H1 (cell line): ENCODE results near the gene CELSR1. TPM values are rescaled to one million over a fixed set of nuclear protein-coding genes. Genes with fewer than 3 reads are reported as not detected.

Experiments
- CTCF ChIA-PET: fragments of 300-600 bp; sonication (Branson Sonifier 250); formaldehyde crosslinking; loops from one replicate; lab custom pipeline; 2021; ENCODE audit not compliant: partially characterized antibody; lab: Charles Lee
- POLR2A ChIA-PET: fragments of 300-600 bp; sonication (Branson Sonifier 250); formaldehyde crosslinking; loops from one replicate; lab custom pipeline; 2021; ENCODE audit warnings: inconsistent platforms; ENCODE audit not compliant: partially characterized antibody; lab: Charles Lee
- DNase-seq, 2 experiments: peaks; one replicate each; pipeline versions ENCODE4 v3.0.0 to v3.0.0-alpha.2; 2010 to 2022; ENCODE audit warnings: low spot score in 2 of 2, low read depth in 1 of 2, mixed read lengths in 1 of 2
- FAIRE-seq: peaks from 2 replicates; lab custom pipeline; 2011; peaks lifted over from hg19 to GRCh38; lab: Jason Lieb, UNC
- H2AFZ ChIP-seq: 2 replicates; pipeline ENCODE4 v1.8.1; 2012; ENCODE audit warnings: low read length, inconsistent platforms
- H2AK5ac ChIP-seq: 2 replicates; pipeline ENCODE4 v1.6.1; 2013; ENCODE audit warnings: low read depth, low read length
- H2BK120ac ChIP-seq: replicated peaks from 2 replicates; pipeline ENCODE3; 2013; ENCODE audit warnings: low read depth, low read length, inconsistent platforms
- H2BK12ac ChIP-seq: 2 replicates; pipeline ENCODE4 v1.6.1; 2013; ENCODE audit warnings: low read depth, low read length
- H2BK15ac ChIP-seq: 2 replicates; pipeline ENCODE4 v1.6.1; 2013; ENCODE audit warnings: low read length
- H2BK20ac ChIP-seq: 2 replicates; pipeline ENCODE4 v1.6.1; 2013; ENCODE audit warnings: low read length
- H2BK5ac ChIP-seq: 2 replicates; pipeline ENCODE4 v1.6.1; 2013; ENCODE audit warnings: low read depth, low read length
- H3K14ac ChIP-seq: 2 replicates; pipeline ENCODE4 v1.6.1; 2013; ENCODE audit warnings: inconsistent platforms; ENCODE audit not compliant: insufficient read length
- H3K18ac ChIP-seq: 2 replicates; pipeline ENCODE4 v1.6.1; 2013; ENCODE audit warnings: low read length; ENCODE audit errors: extremely low read depth
- H3K23ac ChIP-seq: 2 replicates; pipeline ENCODE4 v1.6.1; 2013; ENCODE audit warnings: inconsistent platforms; ENCODE audit not compliant: insufficient read length
- H3K23me2 ChIP-seq: 2 replicates; pipeline ENCODE4 v1.6.1; 2013; ENCODE audit warnings: low read depth, low read length
- H3K27ac ChIP-seq: 2 replicates; pipeline ENCODE4 v1.6.1; 2011; ENCODE audit warnings: low read depth, low read length, inconsistent platforms
- H3K27me3 ChIP-seq, 4 experiments: replicated peaks in 1 of 4; 1 replicate in 1 of 4; 2 replicates in 3 of 4; pipeline versions ENCODE4 v1.6.1 to v1.8.1; 2011 to 2013; ENCODE audit warnings: low read length in 3 of 4, mild to moderate bottlenecking in 3 of 4, inconsistent platforms in 2 of 4, mixed read lengths in 2 of 4, moderate library complexity in 1 of 4; ENCODE audit not compliant: control insufficient read depth in 3 of 4, insufficient read depth in 3 of 4; ENCODE audit errors: extremely low read depth in 1 of 4
- H3K36me3 ChIP-seq, 4 experiments: 2 replicates each; pipeline versions ENCODE4 v1.6.1 to v1.8.1; 2011 to 2013; ENCODE audit warnings: mild to moderate bottlenecking in 4 of 4, low read length in 3 of 4, moderate library complexity in 2 of 4, control low read depth in 1 of 4, inconsistent platforms in 1 of 4; ENCODE audit not compliant: insufficient read depth in 4 of 4, control insufficient read depth in 2 of 4
- H3K4ac ChIP-seq: replicated peaks from 2 replicates; pipeline ENCODE3; 2013; ENCODE audit warnings: low read length, low read depth, mixed read lengths, inconsistent platforms; ENCODE audit not compliant: insufficient read length
- H3K4me1 ChIP-seq, 4 experiments: replicated peaks in 1 of 4; 1 replicate in 1 of 4; 2 replicates in 3 of 4; pipeline versions ENCODE4 v1.6.1 to v1.8.1; 2011 to 2013; ENCODE audit warnings: low read length in 3 of 4, inconsistent platforms in 2 of 4, mixed read lengths in 1 of 4; ENCODE audit not compliant: insufficient read depth in 4 of 4, control insufficient read depth in 3 of 4
- H3K4me2 ChIP-seq, 2 experiments: 2 replicates each; pipeline versions ENCODE4 v1.6.1 to v1.8.1; 2011 to 2013; ENCODE audit warnings: low read depth in 2 of 2, low read length in 2 of 2, control low read depth in 1 of 2, inconsistent platforms in 1 of 2, mild to moderate bottlenecking in 1 of 2; ENCODE audit not compliant: insufficient read depth in 1 of 2
- H3K4me3 ChIP-seq, 4 experiments: fragments of 200-600, 300-600 bp in 1 of 4; sonication (generic), shearing (Covaris generic), sonication (Bioruptor Twin) in 1 of 4; 2 replicates each; pipeline versions ENCODE4 v1.5.1 to v1.8.1; 2011 to 2016; ENCODE audit warnings: low read length in 4 of 4, low read depth in 3 of 4, control low read depth in 2 of 4, inconsistent platforms in 2 of 4, mild to moderate bottlenecking in 2 of 4, mixed read lengths in 1 of 4, moderate library complexity in 1 of 4; ENCODE audit not compliant: insufficient read depth in 2 of 4; ENCODE audit errors: extremely low read depth in 1 of 4
- H3K56ac ChIP-seq: replicated peaks from 2 replicates; pipeline ENCODE3; 2013; ENCODE audit warnings: low read depth, mild to moderate bottlenecking, mixed read lengths, low read length, inconsistent platforms; ENCODE audit not compliant: insufficient read length
- H3K79me1 ChIP-seq: 2 replicates; pipeline ENCODE4 v1.6.1; 2013; ENCODE audit warnings: low read depth, low read length, control low read depth
- H3K79me2 ChIP-seq, 2 experiments: 2 replicates each; pipeline versions ENCODE4 v1.6.1 to v1.8.1; 2012 to 2013; ENCODE audit warnings: low read length in 2 of 2, mild to moderate bottlenecking in 2 of 2, inconsistent platforms in 1 of 2; ENCODE audit not compliant: insufficient read depth in 2 of 2, control insufficient read depth in 1 of 2
- H3K9ac ChIP-seq, 4 experiments: replicated peaks in 1 of 4; 1 replicate in 1 of 4; 2 replicates in 3 of 4; pipeline versions ENCODE4 v1.6.1 to v1.8.1; 2011 to 2013; ENCODE audit warnings: low read depth in 3 of 4, low read length in 3 of 4, control low read depth in 2 of 4, mild to moderate bottlenecking in 2 of 4, moderate library complexity in 2 of 4, inconsistent platforms in 1 of 4; ENCODE audit errors: extremely low read depth in 1 of 4
- H3K9me3 ChIP-seq, 2 experiments: 2 replicates each; pipeline versions ENCODE4 v1.6.1 to v1.8.1; 2012 to 2013; ENCODE audit warnings: mild to moderate bottlenecking in 2 of 2, moderate library complexity in 2 of 2, control low read depth in 1 of 2, inconsistent platforms in 1 of 2, low read depth in 1 of 2, low read length in 1 of 2, mixed read lengths in 1 of 2; ENCODE audit not compliant: insufficient read depth in 2 of 2
- H4K20me1 ChIP-seq, 2 experiments: replicated peaks in 1 of 2; 2 replicates each; pipeline versions ENCODE3 to v1.8.1; 2011 to 2013; ENCODE audit warnings: inconsistent platforms in 2 of 2, low read length in 2 of 2, mild to moderate bottlenecking in 1 of 2; ENCODE audit not compliant: insufficient read depth in 2 of 2, control insufficient read depth in 1 of 2
- H4K5ac ChIP-seq: 2 replicates; pipeline ENCODE4 v1.6.1; 2013; ENCODE audit warnings: low read length, low read depth, mixed read lengths, inconsistent platforms; ENCODE audit not compliant: insufficient read length
- H4K8ac ChIP-seq: 2 replicates; pipeline ENCODE4 v1.8.0; 2013; ENCODE audit warnings: mild to moderate bottlenecking, moderate library complexity, low read length, inconsistent platforms; ENCODE audit not compliant: insufficient read depth; ENCODE audit errors: extremely low read depth
- H4K91ac ChIP-seq: replicated peaks from 2 replicates; pipeline ENCODE3; 2013; ENCODE audit warnings: low read length, mixed read lengths, inconsistent platforms; ENCODE audit not compliant: insufficient read length
- BACH1 ChIP-seq: IDR thresholded peaks from 2 replicates; pipeline ENCODE4 v1.6.1; 2012; ENCODE audit warnings: low read length, improper control_type of control experiment
- EP300 ChIP-seq, 2 experiments: IDR thresholded peaks; 1 replicate in 1 of 2; 2 replicates in 1 of 2; pipeline ENCODE4 v1.6.1; 2011 to 2012; ENCODE audit warnings: low read depth in 2 of 2, low read length in 2 of 2, mild to moderate bottlenecking in 2 of 2, borderline replicate concordance in 1 of 2, inconsistent platforms in 1 of 2, moderate library complexity in 1 of 2
- JUND ChIP-seq: IDR thresholded peaks from 2 replicates; pipeline ENCODE4 v1.6.1; 2011; ENCODE audit warnings: mild to moderate bottlenecking, improper control_type of control experiment, low read length
- MAFK ChIP-seq: IDR thresholded peaks from 2 replicates; pipeline ENCODE4 v1.6.1; 2012; ENCODE audit warnings: low read depth, mild to moderate bottlenecking, improper control_type of control experiment, low read length
- NRF1 ChIP-seq: IDR thresholded peaks from 2 replicates; pipeline ENCODE4 v1.6.1; 2011; ENCODE audit warnings: mild to moderate bottlenecking, low read depth, low read length, improper control_type of control experiment
- TCF12 ChIP-seq: IDR thresholded peaks from 2 replicates; pipeline ENCODE4 v1.6.1; 2011; ENCODE audit warnings: low read depth, mild to moderate bottlenecking, low read length
- WGBS, 2 experiments: shearing (Covaris generic) in 1 of 2; methylation state at CpG; one replicate each; pipeline versions ENCODE4 v1.1.6 to v1.1.7; 2013 to 2015; ENCODE audit warnings: low lambda C conversion rate in 2 of 2, mixed read lengths in 2 of 2, inconsistent platforms in 1 of 2, low coverage in 1 of 2, missing lambda C conversion rate in 1 of 2; ENCODE audit not compliant: insufficient replicate concordance in 2 of 2, insufficient coverage in 1 of 2, insufficient read length in 1 of 2; ENCODE audit errors: extremely low coverage in 1 of 2, missing lambda C conversion rate in 1 of 2; 5-methylcytosine and 5-hydroxymethylcytosine counted together
- polyA plus RNA-seq, 7 experiments: library from polyadenylated mRNA; depleted of rRNA in 3 of 7; stranded (reverse) in 5 of 7; unstranded in 2 of 7; fragments of >200 nt in 5 of 7; fragments of 200-250 nt in 2 of 7; gene quantifications; 1 replicate in 5 of 7; 2 replicates in 1 of 7; 4 replicates in 1 of 7; pipeline versions ENCODE4 v1.2.1 to v1.2.3, GENCODE V29; 2011 to 2013; ENCODE audit warnings: missing spikeins in 2 of 7, mixed read lengths in 2 of 7
- total RNA-seq: library from RNA; stranded (reverse); fragmentation: NEBNext Ultra II Directional; extraction: Animal tissue kit (Norgen Biotek cat#: 25700); gene quantifications from 2 replicates; pipeline ENCODE4 v1.2.1, GENCODE V29; 2021
- TF ChIP-seq, protein P1 (sequence below): IDR thresholded peaks from 2 replicates; pipeline ENCODE4 v1.6.1; 2011; ENCODE audit warnings: low read length, improper control_type of control experiment

Gene CELSR1
- total and polyA plus RNA-seq, 2 of the 8 experiments (the other 6 are each of a cell fraction or from before 2014, with no cell fraction given), result 9.0 to 12.4 TPM

DNA sequence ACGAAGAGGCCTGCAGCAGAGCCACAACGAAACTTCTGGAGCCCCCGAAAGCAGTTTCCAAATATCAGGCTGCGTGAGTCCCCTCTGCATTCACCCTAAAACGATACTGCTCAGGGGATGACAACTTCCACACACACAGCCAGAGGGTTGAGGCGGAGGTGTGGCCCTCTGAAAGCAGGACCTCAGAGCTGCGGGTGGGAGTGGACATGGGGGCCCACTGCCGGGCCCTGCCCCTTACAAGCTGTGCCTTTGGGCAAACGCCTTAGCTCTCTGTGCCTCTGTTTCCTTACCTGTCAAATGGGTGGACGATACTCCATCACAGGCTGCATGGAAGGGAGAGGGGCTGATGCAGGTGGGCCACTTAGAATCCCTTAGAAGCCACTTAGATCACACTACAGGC is 148.8 kb downstream of the CELSR1 start:
- Histone ChIP-seq H2BK20ac (no peak overlapping the region), H3K14ac (no peak overlapping the region), H3K23me2 (no peaks in the 10 kb centered on the region), H2BK5ac (no peak overlapping the region), H3K9ac (no peak overlapping the region), H3K79me2 (no peaks in the 10 kb centered on the region), H3K4me2 (no peak overlapping the region), H3K56ac (no peak overlapping the region), H3K79me1 (no peaks in the 10 kb centered on the region), H2BK15ac (no peak overlapping the region), H3K18ac (no peak overlapping the region), H4K20me1 (peaks cover 0 to 2% of the 10 kb centered on the region in 2 experiments), H3K9me3 (no peaks in the 10 kb centered on the region), H3K27me3 (no peaks in the 10 kb centered on the region), H2AK5ac (no peak overlapping the region), H2AFZ (no peak overlapping the region), H3K27ac (no peak overlapping the region), H2BK120ac (no peak overlapping the region), H3K23ac (no peak overlapping the region), H4K5ac (no peak overlapping the region), H3K36me3 (0 out of 8 replicates have a peak, but pooled peaks cover 0 to 2% (median 0%) of the 10 kb centered on the region in 4 experiments), H4K91ac (no peak overlapping the region), H4K8ac (peak overlapping the region; percentile 79; the same call in 1 of the 2 replicates), H3K4me1 (peaks cover 0 to 2% (median 0%) of the 10 kb centered on the region in 4 experiments; a peak in 2 of 7 replicates), H2BK12ac (no peak overlapping the region), H3K4ac (no peak overlapping the region), H3K4me3 (no peak overlapping the region)
- 86% methylated on average over 7 of the region's 10 CpGs; no CpG with 5 or more reads in 1 of the 2 experiments for WGBS, 2 experiments
- FAIRE-seq (no peak), DNase-seq (no peak)
- ChIA-PET POLR2A (interaction anchor here (0.6 kb wide), 1 partner anchor 10 kb away, joined by 3 read pairs; no protein-coding TSS in a partner anchor), CTCF (interaction anchor here (1.3 to 2.1 kb wide), 3 partner anchors 9 to 59 kb away, joined by 3 to 6 read pairs (median 5); no protein-coding TSS in a partner anchor)
- TF ChIP-seq, protein P1, sequence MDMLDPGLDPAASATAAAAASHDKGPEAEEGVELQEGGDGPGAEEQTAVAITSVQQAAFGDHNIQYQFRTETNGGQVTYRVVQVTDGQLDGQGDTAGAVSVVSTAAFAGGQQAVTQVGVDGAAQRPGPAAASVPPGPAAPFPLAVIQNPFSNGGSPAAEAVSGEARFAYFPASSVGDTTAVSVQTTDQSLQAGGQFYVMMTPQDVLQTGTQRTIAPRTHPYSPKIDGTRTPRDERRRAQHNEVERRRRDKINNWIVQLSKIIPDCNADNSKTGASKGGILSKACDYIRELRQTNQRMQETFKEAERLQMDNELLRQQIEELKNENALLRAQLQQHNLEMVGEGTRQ, result no peak
- TF ChIP-seq JUND (no peak), MAFK (no peak), NRF1 (no peak), EP300 (IDR thresholded peaks at IDR 0.05; ENCODE audit: borderline replicate concordance in 1 of 2, low read depth in 2 of 2, low read length in 2 of 2) (no peak), TCF12 (no peak), BACH1 (no peak)
